Effector memory CD4-positive, alpha-beta T cell (primary cell): ENCODE measurements around the gene TRAK1.

ENCODE experiments used
- DNase-seq, 3 donors: peaks; one replicate each; pipeline ENCODE4 v3.0.0-alpha.2; 2020
- H3K27ac ChIP-seq: 2 replicates; pipeline ENCODE4 v1.7.0; 2013; ENCODE audit warnings: mild to moderate bottlenecking, low read length, moderate library complexity; ENCODE audit not compliant: insufficient read depth, poor library complexity, severe bottlenecking
- H3K27me3 ChIP-seq: replicated peaks from 2 replicates; pipeline ENCODE4 v1.7.0; 2013; ENCODE audit warnings: mild to moderate bottlenecking, low read length; ENCODE audit not compliant: insufficient read depth, control insufficient read depth, poor library complexity, severe bottlenecking
- H3K36me3 ChIP-seq: 2 replicates; pipeline ENCODE4 v1.7.0; 2013; ENCODE audit warnings: mild to moderate bottlenecking, low read length, moderate library complexity; ENCODE audit not compliant: control insufficient read depth, insufficient read depth
- H3K4me1 ChIP-seq: 2 replicates; pipeline ENCODE4 v1.7.0; 2013; ENCODE audit warnings: low read length, mild to moderate bottlenecking; ENCODE audit not compliant: control insufficient read depth, insufficient read depth, poor library complexity, severe bottlenecking
- H3K4me3 ChIP-seq: 2 replicates; pipeline ENCODE4 v1.7.0; 2013; ENCODE audit warnings: low read length, low read depth, mild to moderate bottlenecking; ENCODE audit not compliant: insufficient read depth, poor library complexity, severe bottlenecking
- H3K9me3 ChIP-seq: 2 replicates; pipeline ENCODE4 v1.7.0; 2013; ENCODE audit warnings: mild to moderate bottlenecking, low read length, moderate library complexity; ENCODE audit not compliant: control insufficient read depth

The TRAK1 gene

GRCh38 chr3:42202217-42202865, 111.2 kb downstream of the TRAK1 start:
- Histone ChIP-seq H3K9me3 (no peaks in the 10 kb centered on the region), H3K27me3 (no peaks in the 10 kb centered on the region), H3K4me1 (no peaks in the 10 kb centered on the region), H3K4me3 (no peak overlapping the region), H3K36me3 (peaks cover 42% of the 10 kb centered on the region), H3K27ac (no peak overlapping the region)
- DNase-seq = no peak

DNA sequence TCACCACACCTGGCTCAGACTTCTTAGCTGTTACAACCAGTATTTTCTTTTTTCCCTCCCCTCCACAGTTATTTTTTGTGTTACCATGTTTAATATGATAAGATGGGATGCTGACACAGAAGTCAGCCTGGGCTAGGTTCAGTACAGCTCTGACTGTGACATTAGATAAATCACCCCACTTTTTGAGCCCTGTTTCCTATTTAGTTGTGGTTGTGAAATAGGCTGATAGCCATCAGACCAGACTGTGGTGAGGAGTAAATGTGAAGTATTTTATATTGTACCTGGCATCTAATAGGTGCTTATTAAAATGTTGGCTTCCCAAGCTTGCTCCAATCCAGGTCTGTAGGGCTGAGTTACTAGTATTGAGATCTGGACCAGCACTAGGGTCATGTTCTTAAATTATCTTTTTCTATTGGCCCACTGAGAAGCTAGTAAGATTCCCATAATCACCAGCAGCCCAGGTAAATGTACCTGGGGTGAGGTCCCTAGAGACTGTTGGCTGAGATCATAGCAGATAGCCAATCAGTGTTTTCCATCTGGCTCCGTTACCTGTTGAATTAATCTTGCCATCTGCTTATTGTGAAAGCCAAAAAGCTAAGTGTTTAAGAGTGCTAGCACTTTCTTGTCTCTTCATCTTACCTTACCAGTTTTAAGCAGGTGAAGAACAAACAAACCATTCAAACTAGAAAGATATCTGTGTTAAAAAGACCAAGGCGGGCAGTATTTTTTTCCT, 113.9 kb downstream of the TRAK1 start:
- no peaks in the 10 kb centered on the region for H3K27me3 ChIP-seq
- no peak overlapping the region for H3K27ac ChIP-seq
- no peak overlapping the region for H3K4me3 ChIP-seq
- H3K4me1 ChIP-seq = no peaks in the 10 kb centered on the region
- no peak for DNase-seq
- no peaks in the 10 kb centered on the region for H3K9me3 ChIP-seq
- H3K36me3 ChIP-seq = peaks cover 42% of the 10 kb centered on the region

DNA sequence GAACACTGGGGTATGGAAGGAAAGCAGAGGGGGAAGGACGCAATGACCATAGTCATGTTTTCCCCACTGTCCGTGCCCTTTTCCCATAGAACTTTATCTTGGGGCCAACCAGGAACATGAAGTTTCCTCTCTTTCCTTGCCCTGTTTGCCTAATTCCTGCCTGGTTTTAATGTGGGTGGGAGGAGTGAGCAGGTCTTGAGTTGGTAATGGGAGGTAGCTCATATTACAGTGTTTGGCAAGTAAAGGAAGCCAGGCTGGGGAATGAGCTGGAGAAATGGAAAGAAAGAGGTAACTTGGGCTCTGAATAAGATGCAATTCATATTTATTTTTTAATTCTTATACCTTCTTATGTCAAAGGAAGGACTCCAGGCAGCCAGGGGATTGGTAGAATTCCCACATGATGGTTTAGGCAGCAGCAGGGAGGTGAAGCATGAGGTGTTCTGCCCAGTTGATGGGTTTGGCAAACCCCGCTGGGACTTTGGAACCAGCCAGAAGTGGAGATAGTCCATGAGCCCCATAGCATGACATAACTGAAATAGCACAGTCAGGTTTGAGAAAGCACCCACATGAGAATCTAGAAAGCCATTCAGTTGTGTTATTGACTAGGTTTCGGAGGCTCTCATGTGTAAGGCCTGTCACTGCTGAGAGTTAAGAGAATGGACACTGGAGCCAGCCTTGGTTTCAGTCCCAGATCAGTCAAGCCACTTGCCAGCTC, 114.8 kb downstream of the TRAK1 start:
- no peak for DNase-seq
- no peaks in the 10 kb centered on the region for H3K9me3 ChIP-seq
- no peaks in the 10 kb centered on the region for H3K27me3 ChIP-seq
- no peak overlapping the region for H3K27ac ChIP-seq
- peaks cover 39% of the 10 kb centered on the region for H3K36me3 ChIP-seq
- H3K4me3 ChIP-seq = no peak overlapping the region
- H3K4me1 ChIP-seq = no peaks in the 10 kb centered on the region

- H3K9me3 ChIP-seq = no peaks in the 10 kb centered on the region
- no peak overlapping the region for H3K27ac ChIP-seq
- H3K27me3 ChIP-seq = no peaks in the 10 kb centered on the region
- H3K36me3 ChIP-seq = peaks cover 20% of the 10 kb centered on the region
- H3K4me3 ChIP-seq = no peak overlapping the region
- DNase-seq = no peak
- H3K4me1 ChIP-seq = no peaks in the 10 kb centered on the region
Observed at GRCh38 chr3:42209917-42210316, 118.8 kb downstream of the TRAK1 start.

- Histone ChIP-seq H3K4me1 (no peaks in the 10 kb centered on the region), H3K27ac (no peak overlapping the region), H3K36me3 (peaks cover 20% of the 10 kb centered on the region), H3K9me3 (no peaks in the 10 kb centered on the region), H3K27me3 (no peaks in the 10 kb centered on the region), H3K4me3 (no peak overlapping the region)
- DNase-seq = no peak
Observed at GRCh38 chr3:42210726-42211125, 119.6 kb downstream of the TRAK1 start.

DNA sequence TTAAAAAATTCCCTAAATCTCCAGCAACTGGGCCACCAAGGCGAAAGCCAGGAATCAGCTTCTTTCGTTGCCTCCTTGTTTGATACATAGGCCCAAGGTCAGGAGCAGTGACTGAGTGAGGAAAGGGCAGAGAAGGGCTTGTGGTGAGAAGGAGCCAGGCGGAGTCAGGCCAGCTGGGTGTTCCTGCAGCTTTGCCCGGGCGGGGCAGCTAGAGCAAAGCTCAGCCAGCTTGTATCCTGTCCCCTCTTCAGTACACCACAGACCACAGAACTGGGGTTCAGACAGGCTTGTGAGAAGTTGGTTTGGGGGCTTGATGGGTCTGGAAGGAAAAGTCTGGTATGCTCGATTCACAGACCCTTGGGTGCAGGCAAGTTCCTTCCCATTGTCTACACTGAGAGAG, 122.3 kb downstream of the TRAK1 start:
- Histone ChIP-seq H3K36me3 (peaks cover 17% of the 10 kb centered on the region), H3K4me1 (no peaks in the 10 kb centered on the region), H3K4me3 (no peak overlapping the region), H3K27me3 (no peaks in the 10 kb centered on the region), H3K9me3 (no peaks in the 10 kb centered on the region), H3K27ac (no peak overlapping the region)
- no peak for DNase-seq

DNA sequence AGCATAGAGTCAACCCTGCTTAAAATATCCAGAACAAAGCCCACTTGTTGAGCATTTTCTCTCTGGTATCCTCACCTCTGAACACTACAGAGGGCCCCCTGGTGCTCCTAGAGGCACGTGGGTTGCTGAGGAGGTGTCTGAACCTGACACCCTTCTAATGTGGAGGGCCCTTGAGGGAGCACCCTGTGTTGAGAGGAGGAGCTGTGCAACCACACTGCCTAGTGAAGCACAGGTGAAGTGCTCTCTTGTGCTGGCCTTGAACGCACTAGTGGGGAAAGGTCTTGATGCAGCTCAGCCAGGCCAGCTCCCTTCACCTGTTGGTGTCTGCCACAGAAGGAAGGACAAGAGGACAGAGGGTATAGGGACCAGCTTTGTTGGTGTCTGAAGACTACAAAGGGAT, 122.9 kb downstream of the TRAK1 start:
- H3K9me3 ChIP-seq = no peaks in the 10 kb centered on the region
- H3K27me3 ChIP-seq = no peaks in the 10 kb centered on the region
- peaks cover 14% of the 10 kb centered on the region for H3K36me3 ChIP-seq
- H3K4me3 ChIP-seq = no peak overlapping the region
- no peak overlapping the region for H3K27ac ChIP-seq
- DNase-seq = no peak
- H3K4me1 ChIP-seq = no peaks in the 10 kb centered on the region

- Histone ChIP-seq H3K36me3 (peaks cover 10% of the 10 kb centered on the region), H3K27ac (no peak overlapping the region), H3K27me3 (no peaks in the 10 kb centered on the region), H3K4me1 (no peaks in the 10 kb centered on the region), H3K4me3 (no peak overlapping the region), H3K9me3 (no peaks in the 10 kb centered on the region)
- DNase-seq = no peak
Observed at GRCh38 chr3:42214565-42215283, 123.6 kb downstream of the TRAK1 start.

- Histone ChIP-seq H3K4me3 (no peak overlapping the region), H3K9me3 (no peaks in the 10 kb centered on the region), H3K27ac (no peak overlapping the region), H3K36me3 (peaks cover 7% of the 10 kb centered on the region), H3K27me3 (no peaks in the 10 kb centered on the region), H3K4me1 (no peaks in the 10 kb centered on the region)
- no peak for DNase-seq
Observed at GRCh38 chr3:42216302-42216701, 125.1 kb downstream of the TRAK1 start.
